Mammary epithelial cell (primary cell): Measurements from ENCODE around the gene MRGPRG.

Experiments used
- EZH2 ChIP-seq: IDR thresholded peaks from 2 replicates; pipeline ENCODE4 v1.6.1; 2012; ENCODE audit warnings: low read length, inconsistent platforms, borderline replicate concordance
- TF ChIP-seq, protein P1 (sequence below), 2 donors: IDR thresholded peaks in 1 of 2; conservative IDR thresholded peaks in 1 of 2; 2 replicates each; pipeline ENCODE4 v1.5.1; 2011 to 2012; ENCODE audit warnings: inconsistent platforms in 2 of 2, low read length in 2 of 2, mild to moderate bottlenecking in 2 of 2, control low read depth in 1 of 2, low read depth in 1 of 2; ENCODE audit not compliant: insufficient read depth in 1 of 2; ENCODE audit errors: extremely low read depth in 1 of 2

DNA sequence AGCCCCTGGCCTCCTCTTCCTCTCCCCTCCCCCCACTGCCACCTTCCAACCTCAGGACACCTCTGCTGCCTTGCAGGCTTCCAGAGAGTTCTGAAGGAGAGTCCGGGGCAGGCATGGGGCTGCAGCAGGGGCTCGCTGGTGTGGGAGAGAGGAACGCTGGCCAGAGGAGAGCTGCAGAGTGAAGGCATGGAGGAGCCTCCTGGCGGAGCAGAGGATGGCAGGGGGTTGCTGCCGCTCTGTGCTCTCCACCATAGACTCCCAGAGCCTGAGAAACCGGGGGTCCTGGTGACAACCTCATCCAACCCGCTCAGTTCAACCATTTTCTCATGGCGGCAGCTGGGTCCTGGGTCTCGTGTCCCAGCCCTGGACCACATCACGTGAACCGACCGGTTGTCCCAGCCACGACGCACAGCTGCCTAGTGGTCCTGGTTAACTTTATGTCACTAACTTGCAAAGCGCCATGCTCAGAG lies 17.5 kb downstream of the MRGPRG start:
- TF ChIP-seq, protein P1, sequence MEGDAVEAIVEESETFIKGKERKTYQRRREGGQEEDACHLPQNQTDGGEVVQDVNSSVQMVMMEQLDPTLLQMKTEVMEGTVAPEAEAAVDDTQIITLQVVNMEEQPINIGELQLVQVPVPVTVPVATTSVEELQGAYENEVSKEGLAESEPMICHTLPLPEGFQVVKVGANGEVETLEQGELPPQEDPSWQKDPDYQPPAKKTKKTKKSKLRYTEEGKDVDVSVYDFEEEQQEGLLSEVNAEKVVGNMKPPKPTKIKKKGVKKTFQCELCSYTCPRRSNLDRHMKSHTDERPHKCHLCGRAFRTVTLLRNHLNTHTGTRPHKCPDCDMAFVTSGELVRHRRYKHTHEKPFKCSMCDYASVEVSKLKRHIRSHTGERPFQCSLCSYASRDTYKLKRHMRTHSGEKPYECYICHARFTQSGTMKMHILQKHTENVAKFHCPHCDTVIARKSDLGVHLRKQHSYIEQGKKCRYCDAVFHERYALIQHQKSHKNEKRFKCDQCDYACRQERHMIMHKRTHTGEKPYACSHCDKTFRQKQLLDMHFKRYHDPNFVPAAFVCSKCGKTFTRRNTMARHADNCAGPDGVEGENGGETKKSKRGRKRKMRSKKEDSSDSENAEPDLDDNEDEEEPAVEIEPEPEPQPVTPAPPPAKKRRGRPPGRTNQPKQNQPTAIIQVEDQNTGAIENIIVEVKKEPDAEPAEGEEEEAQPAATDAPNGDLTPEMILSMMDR (conservative IDR thresholded peaks at IDR 0.05 in 1 of 2, IDR thresholded peaks at IDR 0.05 in 1 of 2; ENCODE audit: extremely low read depth in 1 of 2, insufficient read depth in 1 of 2, low read depth in 1 of 2, low read length in 2 of 2) = no peak
- TF ChIP-seq EZH2 = no peak
